ENCODE measurements around the gene SF3A2. TPM values are rescaled to one million over a fixed set of nuclear protein-coding genes. Genes with fewer than 3 reads are reported as not detected.

SF3A2 gene
- total RNA-seq, 4 donors from 2014 or later, result 13.2 to 31.1 (median 24.5) TPM

- no peak for ATAC-seq (ENCODE audit: low FRiP score)
Observed at GRCh38 chr19:2290441-2291184, 54.0 kb downstream of the SF3A2 start.

GRCh38 chr19:2291185-2291751, 54.6 kb downstream of the SF3A2 start:
- TF ChIP-seq, protein P1, sequence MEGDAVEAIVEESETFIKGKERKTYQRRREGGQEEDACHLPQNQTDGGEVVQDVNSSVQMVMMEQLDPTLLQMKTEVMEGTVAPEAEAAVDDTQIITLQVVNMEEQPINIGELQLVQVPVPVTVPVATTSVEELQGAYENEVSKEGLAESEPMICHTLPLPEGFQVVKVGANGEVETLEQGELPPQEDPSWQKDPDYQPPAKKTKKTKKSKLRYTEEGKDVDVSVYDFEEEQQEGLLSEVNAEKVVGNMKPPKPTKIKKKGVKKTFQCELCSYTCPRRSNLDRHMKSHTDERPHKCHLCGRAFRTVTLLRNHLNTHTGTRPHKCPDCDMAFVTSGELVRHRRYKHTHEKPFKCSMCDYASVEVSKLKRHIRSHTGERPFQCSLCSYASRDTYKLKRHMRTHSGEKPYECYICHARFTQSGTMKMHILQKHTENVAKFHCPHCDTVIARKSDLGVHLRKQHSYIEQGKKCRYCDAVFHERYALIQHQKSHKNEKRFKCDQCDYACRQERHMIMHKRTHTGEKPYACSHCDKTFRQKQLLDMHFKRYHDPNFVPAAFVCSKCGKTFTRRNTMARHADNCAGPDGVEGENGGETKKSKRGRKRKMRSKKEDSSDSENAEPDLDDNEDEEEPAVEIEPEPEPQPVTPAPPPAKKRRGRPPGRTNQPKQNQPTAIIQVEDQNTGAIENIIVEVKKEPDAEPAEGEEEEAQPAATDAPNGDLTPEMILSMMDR (IDR thresholded peaks at IDR 0.05), result no peak
- no peak for ATAC-seq (ENCODE audit: low FRiP score)
- no peak for DNase-seq (ENCODE audit: low spot score)

More at GRCh38 chr19:2290441-2291184, 54.0 kb downstream of the SF3A2 start:
- no peak for DNase-seq (ENCODE audit: low spot score)
- TF ChIP-seq, protein P1 (IDR thresholded peaks at IDR 0.05), result no peak

DNA sequence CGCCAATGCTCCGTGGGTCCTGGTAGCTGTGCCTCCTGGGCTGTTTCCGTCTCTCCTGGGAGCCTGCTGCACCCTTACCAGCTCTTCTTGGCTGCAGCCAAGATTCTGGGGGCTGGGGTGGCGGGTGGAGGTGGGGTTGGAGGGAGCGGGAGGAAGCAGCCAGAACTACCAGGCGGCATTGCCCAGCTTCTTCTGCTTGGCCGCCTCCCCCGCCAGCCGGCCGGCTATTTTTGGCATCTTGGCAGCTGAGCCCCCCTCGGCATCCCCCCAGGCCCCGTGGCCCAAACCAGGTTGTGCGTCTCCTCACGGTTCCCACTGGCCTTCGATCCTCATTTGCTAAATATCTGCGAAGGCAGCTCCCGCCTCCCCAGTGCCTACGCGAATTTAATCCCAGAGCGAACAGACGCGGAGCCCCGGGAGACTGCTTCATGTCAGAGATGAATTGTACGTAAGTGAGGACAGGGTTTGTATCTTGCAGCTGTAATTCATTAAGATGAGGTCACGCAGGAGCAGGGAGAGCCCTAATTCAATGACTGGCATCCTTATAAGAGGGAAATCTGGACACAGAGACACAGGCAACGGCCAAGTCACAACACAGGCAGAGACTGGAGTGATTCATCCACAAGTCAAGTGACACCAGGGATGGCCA, 58.2 kb downstream of the SF3A2 start:
- TF ChIP-seq, protein P1 (IDR thresholded peaks at IDR 0.05), result no peak
- DNase-seq (ENCODE audit: low spot score), result no peak
- ATAC-seq (ENCODE audit: low FRiP score), result no peak

GRCh38 chr19:2296141-2296540, 59.5 kb downstream of the SF3A2 start:
- ATAC-seq (ENCODE audit: low FRiP score), result no peak

More at GRCh38 chr19:2296141-2296540, 59.5 kb downstream of the SF3A2 start:
- TF ChIP-seq, protein P1 (IDR thresholded peaks at IDR 0.05), result no peak
- no peak for DNase-seq (ENCODE audit: low spot score)

Small RNAs within 50 kb of the gene (small RNA-seq; reads per million reads assigned to genes)
- gene MIR1227, result 1.0 reads per million

Other genes starting within 250 kb of the SF3A2 start
- gene BTBD2, start 221.1 kb upstream of the SF3A2 start, total RNA-seq, result 10 to 100 TPM; 37.1 to 58.3 (median 52.8) TPM
- 100 to 1,000 TPM; 133 to 232 (median 178) TPM for gene MKNK2, start 185.6 kb upstream of the SF3A2 start, total RNA-seq
- gene MOB3A, start 140.5 kb upstream of the SF3A2 start, total RNA-seq, result 10 to 100 TPM; 29.7 to 51.7 (median 44.8) TPM
- 1 to 10 TPM; 3.7 to 5.5 (median 4.6) TPM for gene IZUMO4, start 139.9 kb upstream of the SF3A2 start, total RNA-seq
- 100 to 1,000 TPM in 1 of 4 donors, 10 to 100 TPM in 3; 66.7 to 107 (median 79.6) TPM for gene AP3D1, start 85.3 kb upstream of the SF3A2 start, total RNA-seq
- gene DOT1L, start 72.9 kb upstream of the SF3A2 start, total RNA-seq, result 10 to 100 TPM in 3 of 4 donors, 1 to 10 TPM in 1; 8.2 to 52.4 (median 15.3) TPM
- gene PLEKHJ1, start 495 bp upstream of the SF3A2 start, total RNA-seq, result 10 to 100 TPM; 45.0 to 67.5 (median 52.3) TPM
- gene AMH, start 12.5 kb downstream of the SF3A2 start, total RNA-seq, result 1 to 10 TPM in 1 of 4 donors, under 1 TPM in 2, not detected in 1; 0.25 to 1.1 (median 0.72) TPM
- gene JSRP1, start 19.6 kb downstream of the SF3A2 start, total RNA-seq, result not detected
- gene PEAK3, start 45.4 kb downstream of the SF3A2 start, total RNA-seq, result 1 to 10 TPM in 3 of 4 donors, under 1 TPM in 1; 0.09 to 9.1 (median 1.3) TPM
- gene LINGO3, start 71.3 kb downstream of the SF3A2 start, total RNA-seq, result under 1 TPM in 1 of 4 donors, not detected in 3; 0.19 TPM
- gene LSM7, start 91.8 kb downstream of the SF3A2 start, total RNA-seq, result 100 to 1,000 TPM; 101 to 142 (median 115) TPM
- 10 to 100 TPM; 24.0 to 42.6 (median 27.4) TPM for gene SPPL2B, start 91.9 kb downstream of the SF3A2 start, total RNA-seq
- gene TMPRSS9, start 123.4 kb downstream of the SF3A2 start, total RNA-seq, result under 1 TPM in 1 of 4 donors, not detected in 3; 0.12 TPM
- 10 to 100 TPM; 28.8 to 43.6 (median 41.1) TPM for gene TIMM13, start 190.8 kb downstream of the SF3A2 start, total RNA-seq
- 10 to 100 TPM; 14.1 to 37.5 (median 23.0) TPM for gene LMNB2, start 220.1 kb downstream of the SF3A2 start, total RNA-seq
- 100 to 1,000 TPM; 120 to 726 (median 425) TPM for gene GADD45B, start 239.3 kb downstream of the SF3A2 start, total RNA-seq